B cell (primary cell): ENCODE measurements around the gene KIAA1210.

Experiments used
- CTCF ChIP-seq: fragments of 200-600 bp; IDR thresholded peaks from one replicate; pipeline ENCODE4 v1.8.0; 2022; ENCODE audit warnings: antibody characterized with exemption, mild to moderate bottlenecking
- EZH2 ChIP-seq: IDR thresholded peaks from 2 replicates; pipeline ENCODE4 v1.6.1; 2012; ENCODE audit warnings: borderline replicate concordance, low read depth, mild to moderate bottlenecking, moderate library complexity, low read length; ENCODE audit not compliant: insufficient read depth, poor library complexity, severe bottlenecking

DNA sequence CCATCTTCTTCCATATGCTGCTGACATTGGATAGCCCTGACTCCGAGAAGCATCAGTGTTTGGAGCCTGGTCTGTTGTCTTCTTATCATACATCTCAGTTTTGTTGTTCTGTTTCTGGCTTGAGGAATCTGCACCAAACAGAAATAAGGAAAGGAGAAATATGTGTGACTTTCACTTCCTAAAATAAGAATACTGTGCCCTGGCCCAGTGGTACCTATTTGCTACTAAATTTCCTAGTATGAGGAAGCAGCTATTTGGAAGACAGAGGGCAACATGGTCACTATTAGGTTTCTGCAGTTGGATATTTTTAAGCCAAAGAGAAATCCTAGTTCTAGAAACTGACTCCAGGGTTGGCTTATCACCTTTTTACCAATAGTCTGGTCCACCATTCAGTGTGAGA, 38.0 kb downstream of the KIAA1210 start:
- TF ChIP-seq CTCF: no peak
- TF ChIP-seq EZH2: no peak
